HEK293 (cell line): ENCODE data around the gene WNT5B.

ENCODE experiments used
- GLI4 ChIP-seq: fragments of 450-650 bp; formaldehyde crosslinking; IDR thresholded peaks from 2 replicates; pipeline ENCODE4 v1.5.1; 2016; ENCODE audit warnings: missing biosample characterization, missing genetic modification characterization
- HOXC10 ChIP-seq: sonication (generic); formaldehyde crosslinking; IDR thresholded peaks from 2 replicates; pipeline ENCODE4 v1.8.1; 2023; ENCODE audit warnings: mild to moderate bottlenecking, missing genetic modification reagents
- MYNN ChIP-seq: fragments of 450-650 bp; formaldehyde crosslinking; IDR thresholded peaks from 2 replicates; pipeline ENCODE4 v1.5.1; 2016; ENCODE audit warnings: missing biosample characterization, missing genetic modification characterization, borderline replicate concordance
- PRDM1 ChIP-seq: fragments of 450-650 bp; formaldehyde crosslinking; IDR thresholded peaks from 2 replicates; pipeline ENCODE4; 2016; ENCODE audit warnings: missing biosample characterization, missing genetic modification characterization
- SCRT1 ChIP-seq: fragments of 450-650 bp; formaldehyde crosslinking; IDR thresholded peaks from 2 replicates; pipeline ENCODE4 v1.5.1; 2016; ENCODE audit warnings: missing biosample characterization, missing genetic modification characterization, borderline replicate concordance
- SCRT2 ChIP-seq: fragments of 450-650 bp; formaldehyde crosslinking; IDR thresholded peaks from 2 replicates; pipeline ENCODE4 v1.5.1; 2016; ENCODE audit warnings: missing biosample characterization, missing genetic modification characterization
- SETDB1 ChIP-seq: IDR thresholded peaks from one replicate; pipeline ENCODE4 v1.6.1; 2017; ENCODE audit warnings: mild to moderate bottlenecking, low read length, moderate library complexity, mixed read lengths; ENCODE audit not compliant: insufficient read length
- ZBTB1 ChIP-seq: fragments of 450-650 bp; formaldehyde crosslinking; IDR thresholded peaks from 2 replicates; pipeline ENCODE4 v1.5.1; 2016; ENCODE audit warnings: missing biosample characterization, missing genetic modification characterization
- ZBTB21 ChIP-seq: fragments of 450-650 bp; formaldehyde crosslinking; IDR thresholded peaks from 2 replicates; pipeline ENCODE4 v1.5.1; 2017; ENCODE audit warnings: missing biosample characterization, missing genetic modification characterization
- ZBTB8A ChIP-seq: fragments of 450-650 bp; formaldehyde crosslinking; IDR thresholded peaks from 2 replicates; pipeline ENCODE4 v1.5.1; 2016; ENCODE audit warnings: missing biosample characterization, missing genetic modification characterization
- ZFP37 ChIP-seq: fragments of 450-650 bp; formaldehyde crosslinking; IDR thresholded peaks from 2 replicates; pipeline ENCODE4 v1.5.1; 2016; ENCODE audit warnings: missing biosample characterization, missing genetic modification characterization
- ZNF112 ChIP-seq: fragments of 450-650 bp; formaldehyde crosslinking; IDR thresholded peaks from 2 replicates; pipeline ENCODE4 v1.5.0; 2017; ENCODE audit warnings: missing biosample characterization, missing genetic modification characterization
- ZNF133 ChIP-seq: fragments of 450-650 bp; formaldehyde crosslinking; IDR thresholded peaks from 2 replicates; pipeline ENCODE4 v1.5.1; 2016; ENCODE audit warnings: missing biosample characterization, missing genetic modification characterization
- ZNF184 ChIP-seq: fragments of 450-650 bp; IDR thresholded peaks from 2 replicates; pipeline ENCODE4 v1.5.1; 2018; ENCODE audit warnings: missing biosample characterization, mild to moderate bottlenecking, missing genetic modification characterization
- ZNF24 ChIP-seq: fragments of 450-650 bp; formaldehyde crosslinking; IDR thresholded peaks from 2 replicates; pipeline ENCODE4 v1.5.1; 2016; ENCODE audit warnings: missing biosample characterization, missing genetic modification characterization
- ZNF335 ChIP-seq: fragments of 450-650 bp; formaldehyde crosslinking; conservative IDR thresholded peaks from 2 replicates; pipeline ENCODE4 v1.5.1; 2016; ENCODE audit warnings: missing biosample characterization, missing genetic modification characterization
- ZNF350 ChIP-seq: fragments of 450-650 bp; formaldehyde crosslinking; IDR thresholded peaks from 2 replicates; pipeline ENCODE4 v1.5.0; 2017; ENCODE audit warnings: missing biosample characterization, mild to moderate bottlenecking, missing genetic modification characterization
- ZNF449 ChIP-seq: fragments of 450-650 bp; formaldehyde crosslinking; IDR thresholded peaks from 2 replicates; pipeline ENCODE4 v1.5.1; 2017; ENCODE audit warnings: missing biosample characterization, mild to moderate bottlenecking, missing genetic modification characterization, moderate library complexity
- ZNF510 ChIP-seq: fragments of 450-650 bp; formaldehyde crosslinking; IDR thresholded peaks from 2 replicates; pipeline ENCODE4 v1.5.1; 2018; ENCODE audit warnings: mild to moderate bottlenecking, missing genetic modification characterization, missing biosample characterization; ENCODE audit not compliant: insufficient replicate concordance
- ZNF555 ChIP-seq: fragments of 450-650 bp; formaldehyde crosslinking; conservative IDR thresholded peaks from 2 replicates; pipeline ENCODE4 v1.5.1; 2017; ENCODE audit warnings: missing biosample characterization, mild to moderate bottlenecking, missing genetic modification characterization, inconsistent platforms
- ZNF560 ChIP-seq: fragments of 450-650 bp; formaldehyde crosslinking; IDR thresholded peaks from 2 replicates; pipeline ENCODE4 v1.5.1; 2017; ENCODE audit warnings: missing biosample characterization, missing genetic modification characterization, borderline replicate concordance
- ZNF571 ChIP-seq: fragments of 450-650 bp; formaldehyde crosslinking; IDR thresholded peaks from 2 replicates; pipeline ENCODE4 v1.5.0; 2017; ENCODE audit warnings: missing biosample characterization, missing genetic modification characterization
- ZNF626 ChIP-seq: fragments of 450-650 bp; sonication (Bioruptor Pico); formaldehyde crosslinking; IDR thresholded peaks from 2 replicates; pipeline ENCODE4 v1.5.1; 2018; ENCODE audit warnings: missing biosample characterization, missing genetic modification characterization, inconsistent platforms
- ZNF785 ChIP-seq: fragments of 450-650 bp; formaldehyde crosslinking; IDR thresholded peaks from 2 replicates; pipeline ENCODE4 v1.5.1; 2016; ENCODE audit warnings: missing biosample characterization, missing genetic modification characterization
- TF ChIP-seq, protein P1 (sequence below): fragments of 450-650 bp; formaldehyde crosslinking; IDR thresholded peaks from 2 replicates; pipeline ENCODE4 v1.5.1; 2016; ENCODE audit warnings: missing biosample characterization, missing genetic modification characterization
- TF ChIP-seq, protein P2 (sequence below): fragments of 450-650 bp; formaldehyde crosslinking; IDR thresholded peaks from 2 replicates; pipeline ENCODE4 v1.5.1; 2016; ENCODE audit warnings: missing biosample characterization, missing genetic modification characterization
- TF ChIP-seq, protein P3 (sequence below): fragments of 450-650 bp; formaldehyde crosslinking; conservative IDR thresholded peaks from 2 replicates; pipeline ENCODE4 v1.5.1; 2016; ENCODE audit warnings: low read depth, missing biosample characterization, missing genetic modification characterization
- TF ChIP-seq, protein P4 (sequence below): fragments of 450-650 bp; formaldehyde crosslinking; IDR thresholded peaks from 2 replicates; pipeline ENCODE4 v1.5.1; 2016; ENCODE audit warnings: missing biosample characterization, missing genetic modification characterization

The WNT5B gene

DNA sequence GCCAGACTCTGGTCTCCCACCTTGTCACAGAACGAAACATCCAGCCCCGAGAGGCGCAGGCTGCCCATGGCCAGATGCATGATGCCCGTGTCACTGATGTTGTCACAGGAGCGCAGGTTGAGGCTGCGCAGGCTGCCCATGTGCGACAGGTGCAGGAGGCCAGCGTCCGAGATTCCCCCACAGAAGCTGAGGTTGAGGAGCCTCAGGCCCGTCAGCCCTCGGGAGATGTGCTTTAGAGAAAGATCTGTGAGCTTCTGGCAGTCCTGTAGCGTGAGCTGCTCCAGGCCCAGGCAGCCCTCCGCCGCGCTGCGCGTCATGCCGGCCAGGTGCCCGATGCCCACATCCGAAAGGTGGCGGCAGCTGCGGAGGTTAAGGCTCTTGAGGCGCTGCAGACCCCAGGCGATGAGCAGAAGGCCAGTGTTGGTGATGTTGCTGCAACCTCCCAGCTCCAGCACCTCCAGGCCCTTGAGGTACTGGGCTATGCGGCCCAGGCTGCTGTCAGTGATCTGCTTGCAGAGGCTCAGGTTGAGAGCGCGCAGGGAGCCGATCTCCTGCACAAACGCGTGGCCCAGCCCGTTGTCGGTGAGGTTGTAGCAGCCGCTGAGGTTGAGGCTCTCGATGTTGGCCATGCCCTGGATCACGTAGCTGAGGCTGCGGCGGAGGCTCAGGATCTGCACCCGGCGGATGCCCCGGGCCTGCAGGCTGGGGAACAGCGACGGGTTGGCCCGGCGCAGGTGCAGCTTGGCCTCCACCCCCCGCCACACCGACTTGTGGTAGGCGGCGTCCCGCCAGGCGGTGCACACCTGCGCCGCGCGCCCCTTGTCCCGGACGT is 35.6 kb upstream of the WNT5B start (continued):
- TF ChIP-seq, protein P1, sequence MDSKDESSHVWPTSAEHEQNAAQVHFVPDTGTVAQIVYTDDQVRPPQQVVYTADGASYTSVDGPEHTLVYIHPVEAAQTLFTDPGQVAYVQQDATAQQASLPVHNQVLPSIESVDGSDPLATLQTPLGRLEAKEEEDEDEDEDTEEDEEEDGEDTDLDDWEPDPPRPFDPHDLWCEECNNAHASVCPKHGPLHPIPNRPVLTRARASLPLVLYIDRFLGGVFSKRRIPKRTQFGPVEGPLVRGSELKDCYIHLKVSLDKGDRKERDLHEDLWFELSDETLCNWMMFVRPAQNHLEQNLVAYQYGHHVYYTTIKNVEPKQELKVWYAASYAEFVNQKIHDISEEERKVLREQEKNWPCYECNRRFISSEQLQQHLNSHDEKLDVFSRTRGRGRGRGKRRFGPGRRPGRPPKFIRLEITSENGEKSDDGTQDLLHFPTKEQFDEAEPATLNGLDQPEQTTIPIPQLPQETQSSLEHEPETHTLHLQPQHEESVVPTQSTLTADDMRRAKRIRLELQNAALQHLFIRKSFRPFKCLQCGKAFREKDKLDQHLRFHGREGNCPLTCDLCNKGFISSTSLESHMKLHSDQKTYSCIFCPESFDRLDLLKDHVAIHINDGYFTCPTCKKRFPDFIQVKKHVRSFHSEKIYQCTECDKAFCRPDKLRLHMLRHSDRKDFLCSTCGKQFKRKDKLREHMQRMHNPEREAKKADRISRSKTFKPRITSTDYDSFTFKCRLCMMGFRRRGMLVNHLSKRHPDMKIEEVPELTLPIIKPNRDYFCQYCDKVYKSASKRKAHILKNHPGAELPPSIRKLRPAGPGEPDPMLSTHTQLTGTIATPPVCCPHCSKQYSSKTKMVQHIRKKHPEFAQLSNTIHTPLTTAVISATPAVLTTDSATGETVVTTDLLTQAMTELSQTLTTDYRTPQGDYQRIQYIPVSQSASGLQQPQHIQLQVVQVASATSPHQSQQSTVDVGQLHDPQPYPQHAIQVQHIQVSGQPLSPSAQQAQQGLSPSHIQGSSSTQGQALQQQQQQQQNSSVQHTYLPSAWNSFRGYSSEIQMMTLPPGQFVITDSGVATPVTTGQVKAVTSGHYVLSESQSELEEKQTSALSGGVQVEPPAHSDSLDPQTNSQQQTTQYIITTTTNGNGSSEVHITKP (tag by site-specific recombination) = no peak
- TF ChIP-seq ZBTB21 (no peak), ZNF626 (tag by site-specific recombination) (no peak), ZNF449 (tag by site-specific recombination) (peak; percentile 69), ZNF24 (tag by site-specific recombination) (peak; percentile 78; the same call in 1 of the 2 replicates), ZNF785 (tag by site-specific recombination) (no peak), ZFP37 (tag by site-specific recombination) (peak; percentile 57; the same call in 1 of the 2 replicates), ZBTB1 (tag by site-specific recombination) (peak; percentile 51; the same call in 1 of the 2 replicates), HOXC10 (CRISPR knock-in tag) (no peak), SCRT2 (tag by site-specific recombination) (peak; percentile 96), GLI4 (peak; percentile 72; the same call in 1 of the 2 replicates), ZNF184 (tag by site-specific recombination) (no peak), ZNF555 (tag by site-specific recombination) (no peak), ZNF350 (tag by site-specific recombination) (no peak), SCRT1 (tag by site-specific recombination) (0 out of 2 replicates have a peak, but pooled peaks have one; percentile 52), PRDM1 (no peak), ZNF112 (tag by site-specific recombination) (no peak), SETDB1 (no peak), ZNF335 (tag by site-specific recombination) (peak; percentile 4), ZNF510 (tag by site-specific recombination) (no peak), ZNF571 (tag by site-specific recombination) (no peak), ZNF560 (no peak), ZBTB8A (tag by site-specific recombination) (0 out of 2 replicates have a peak, but pooled peaks have one; percentile 30), ZNF133 (0 out of 2 replicates have a peak, but pooled peaks have one; percentile 24), MYNN (tag by site-specific recombination) (peak; percentile 17; the same call in 1 of the 2 replicates)
- TF ChIP-seq, protein P2, sequence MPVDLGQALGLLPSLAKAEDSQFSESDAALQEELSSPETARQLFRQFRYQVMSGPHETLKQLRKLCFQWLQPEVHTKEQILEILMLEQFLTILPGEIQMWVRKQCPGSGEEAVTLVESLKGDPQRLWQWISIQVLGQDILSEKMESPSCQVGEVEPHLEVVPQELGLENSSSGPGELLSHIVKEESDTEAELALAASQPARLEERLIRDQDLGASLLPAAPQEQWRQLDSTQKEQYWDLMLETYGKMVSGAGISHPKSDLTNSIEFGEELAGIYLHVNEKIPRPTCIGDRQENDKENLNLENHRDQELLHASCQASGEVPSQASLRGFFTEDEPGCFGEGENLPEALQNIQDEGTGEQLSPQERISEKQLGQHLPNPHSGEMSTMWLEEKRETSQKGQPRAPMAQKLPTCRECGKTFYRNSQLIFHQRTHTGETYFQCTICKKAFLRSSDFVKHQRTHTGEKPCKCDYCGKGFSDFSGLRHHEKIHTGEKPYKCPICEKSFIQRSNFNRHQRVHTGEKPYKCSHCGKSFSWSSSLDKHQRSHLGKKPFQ (tag by site-specific recombination) = no peak
- TF ChIP-seq, protein P3, sequence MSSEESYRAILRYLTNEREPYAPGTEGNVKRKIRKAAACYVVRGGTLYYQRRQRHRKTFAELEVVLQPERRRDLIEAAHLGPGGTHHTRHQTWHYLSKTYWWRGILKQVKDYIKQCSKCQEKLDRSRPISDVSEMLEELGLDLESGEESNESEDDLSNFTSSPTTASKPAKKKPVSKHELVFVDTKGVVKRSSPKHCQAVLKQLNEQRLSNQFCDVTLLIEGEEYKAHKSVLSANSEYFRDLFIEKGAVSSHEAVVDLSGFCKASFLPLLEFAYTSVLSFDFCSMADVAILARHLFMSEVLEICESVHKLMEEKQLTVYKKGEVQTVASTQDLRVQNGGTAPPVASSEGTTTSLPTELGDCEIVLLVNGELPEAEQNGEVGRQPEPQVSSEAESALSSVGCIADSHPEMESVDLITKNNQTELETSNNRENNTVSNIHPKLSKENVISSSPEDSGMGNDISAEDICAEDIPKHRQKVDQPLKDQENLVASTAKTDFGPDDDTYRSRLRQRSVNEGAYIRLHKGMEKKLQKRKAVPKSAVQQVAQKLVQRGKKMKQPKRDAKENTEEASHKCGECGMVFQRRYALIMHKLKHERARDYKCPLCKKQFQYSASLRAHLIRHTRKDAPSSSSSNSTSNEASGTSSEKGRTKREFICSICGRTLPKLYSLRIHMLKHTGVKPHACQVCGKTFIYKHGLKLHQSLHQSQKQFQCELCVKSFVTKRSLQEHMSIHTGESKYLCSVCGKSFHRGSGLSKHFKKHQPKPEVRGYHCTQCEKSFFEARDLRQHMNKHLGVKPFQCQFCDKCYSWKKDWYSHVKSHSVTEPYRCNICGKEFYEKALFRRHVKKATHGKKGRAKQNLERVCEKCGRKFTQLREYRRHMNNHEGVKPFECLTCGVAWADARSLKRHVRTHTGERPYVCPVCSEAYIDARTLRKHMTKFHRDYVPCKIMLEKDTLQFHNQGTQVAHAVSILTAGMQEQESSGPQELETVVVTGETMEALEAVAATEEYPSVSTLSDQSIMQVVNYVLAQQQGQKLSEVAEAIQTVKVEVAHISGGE = peak; percentile 43
- TF ChIP-seq, protein P4, sequence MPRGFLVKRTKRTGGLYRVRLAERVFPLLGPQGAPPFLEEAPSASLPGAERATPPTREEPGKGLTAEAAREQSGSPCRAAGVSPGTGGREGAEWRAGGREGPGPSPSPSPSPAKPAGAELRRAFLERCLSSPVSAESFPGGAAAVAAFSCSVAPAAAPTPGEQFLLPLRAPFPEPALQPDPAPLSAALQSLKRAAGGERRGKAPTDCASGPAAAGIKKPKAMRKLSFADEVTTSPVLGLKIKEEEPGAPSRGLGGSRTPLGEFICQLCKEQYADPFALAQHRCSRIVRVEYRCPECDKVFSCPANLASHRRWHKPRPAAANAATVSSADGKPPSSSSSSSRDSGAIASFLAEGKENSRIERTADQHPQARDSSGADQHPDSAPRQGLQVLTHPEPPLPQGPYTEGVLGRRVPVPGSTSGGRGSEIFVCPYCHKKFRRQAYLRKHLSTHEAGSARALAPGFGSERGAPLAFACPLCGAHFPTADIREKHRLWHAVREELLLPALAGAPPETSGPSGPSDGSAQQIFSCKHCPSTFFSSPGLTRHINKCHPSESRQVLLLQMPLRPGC (tag by site-specific recombination) = no peak
